A549 (cell line): ENCODE measurements around the gene CEBPB.

Experiments used
- BHLHE40 ChIP-seq: IDR thresholded peaks from 2 replicates; pipeline ENCODE4 v1.6.1; 2012; ENCODE audit warnings: low read depth, low read length, inconsistent platforms
- EP300 ChIP-seq, 2 experiments: fragments of >200 bp; sonication (Bioruptor Twin); formaldehyde crosslinking; IDR thresholded peaks; 2 replicates in 1 of 2; 3 replicates in 1 of 2; pipeline ENCODE4 v1.6.1; 2016 to 2017
- JUNB ChIP-seq: fragments of >200 bp; sonication (Bioruptor Twin); formaldehyde crosslinking; IDR thresholded peaks from 2 replicates; pipeline ENCODE4 v1.6.1; 2016
- MAFK ChIP-seq: fragments of 450-650 bp; IDR thresholded peaks from 2 replicates; pipeline ENCODE4 v1.6.1; 2014; ENCODE audit not compliant: partially characterized antibody
- NR3C1 ChIP-seq: fragments of >200 bp; sonication (Bioruptor Twin); formaldehyde crosslinking; IDR thresholded peaks from 3 replicates; pipeline ENCODE4 v1.6.1; 2017
- POLR2A ChIP-seq: IDR thresholded peaks from 2 replicates; pipeline ENCODE4 v1.6.1; 2012; ENCODE audit warnings: mild to moderate bottlenecking, low read length
- RCOR1 ChIP-seq: fragments of 150-350 bp; IDR thresholded peaks from 2 replicates; pipeline ENCODE4 v1.6.1; 2014; ENCODE audit warnings: antibody characterized with exemption, low read length, low read depth
- RNF2 ChIP-seq: fragments of 200-600 bp; sonication (generic); IDR thresholded peaks from 2 replicates; pipeline ENCODE4 v1.6.1; 2016; ENCODE audit warnings: low read depth, mild to moderate bottlenecking, antibody characterized with exemption, moderate library complexity, borderline replicate concordance
- TP53 ChIP-seq: fragments of 250-450 bp; sonication (Bioruptor Pico); IDR thresholded peaks from 2 replicates; pipeline ENCODE4 v1.5.0; 2021; ENCODE audit warnings: mild to moderate bottlenecking, moderate library complexity
- ZC3H11A ChIP-seq: fragments of 450-650 bp; IDR thresholded peaks from 2 replicates; pipeline ENCODE4 v1.6.1; 2014; ENCODE audit warnings: antibody characterized with exemption, mild to moderate bottlenecking
- TF ChIP-seq, protein P1 (sequence below): fragments of >200 bp; sonication (Bioruptor Twin); formaldehyde crosslinking; IDR thresholded peaks from 3 replicates; pipeline ENCODE4 v1.5.1; 2016
- TF ChIP-seq, protein P2 (sequence below): fragments of 200-600 bp; sonication (generic); IDR thresholded peaks from 2 replicates; pipeline ENCODE4 v1.6.1; 2016; ENCODE audit warnings: antibody characterized with exemption, mild to moderate bottlenecking, moderate library complexity
- TF ChIP-seq, protein P3 (sequence below): fragments of 150-350 bp; IDR thresholded peaks from 2 replicates; pipeline ENCODE4 v1.6.1; 2014; ENCODE audit warnings: low read depth, mild to moderate bottlenecking, low read length

DNA sequence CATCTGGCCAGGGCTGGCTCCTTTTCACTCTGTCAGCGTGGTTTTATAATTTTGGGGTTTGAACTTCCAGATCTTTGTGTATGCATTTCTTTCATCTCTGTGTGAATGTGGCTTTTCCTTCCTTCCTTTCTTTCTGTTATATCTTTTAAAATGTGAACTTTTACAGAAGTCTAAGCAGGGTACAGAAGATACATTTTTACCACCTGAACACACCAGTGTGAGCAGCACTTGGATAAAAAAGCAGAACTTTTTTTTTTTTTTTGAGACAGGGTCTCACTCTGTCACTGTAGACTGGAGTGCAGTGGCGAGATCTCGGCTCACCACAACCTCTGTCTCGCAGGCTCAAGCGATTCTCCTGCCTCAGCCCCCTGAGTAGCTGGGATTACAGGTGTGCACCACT, 20.5 kb downstream of the CEBPB start:
- TF ChIP-seq EP300 (IDR thresholded peaks at IDR 0.05) (no peak), POLR2A (no peak), JUNB (no peak), ZC3H11A (no peak), RCOR1 (no peak), TP53 (CRISPR knock-in tag) (no peak), NR3C1 (no peak), BHLHE40 (no peak), RNF2 (no peak), MAFK (no peak)
- TF ChIP-seq, protein P1, sequence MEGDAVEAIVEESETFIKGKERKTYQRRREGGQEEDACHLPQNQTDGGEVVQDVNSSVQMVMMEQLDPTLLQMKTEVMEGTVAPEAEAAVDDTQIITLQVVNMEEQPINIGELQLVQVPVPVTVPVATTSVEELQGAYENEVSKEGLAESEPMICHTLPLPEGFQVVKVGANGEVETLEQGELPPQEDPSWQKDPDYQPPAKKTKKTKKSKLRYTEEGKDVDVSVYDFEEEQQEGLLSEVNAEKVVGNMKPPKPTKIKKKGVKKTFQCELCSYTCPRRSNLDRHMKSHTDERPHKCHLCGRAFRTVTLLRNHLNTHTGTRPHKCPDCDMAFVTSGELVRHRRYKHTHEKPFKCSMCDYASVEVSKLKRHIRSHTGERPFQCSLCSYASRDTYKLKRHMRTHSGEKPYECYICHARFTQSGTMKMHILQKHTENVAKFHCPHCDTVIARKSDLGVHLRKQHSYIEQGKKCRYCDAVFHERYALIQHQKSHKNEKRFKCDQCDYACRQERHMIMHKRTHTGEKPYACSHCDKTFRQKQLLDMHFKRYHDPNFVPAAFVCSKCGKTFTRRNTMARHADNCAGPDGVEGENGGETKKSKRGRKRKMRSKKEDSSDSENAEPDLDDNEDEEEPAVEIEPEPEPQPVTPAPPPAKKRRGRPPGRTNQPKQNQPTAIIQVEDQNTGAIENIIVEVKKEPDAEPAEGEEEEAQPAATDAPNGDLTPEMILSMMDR: no peak
- TF ChIP-seq, protein P2, sequence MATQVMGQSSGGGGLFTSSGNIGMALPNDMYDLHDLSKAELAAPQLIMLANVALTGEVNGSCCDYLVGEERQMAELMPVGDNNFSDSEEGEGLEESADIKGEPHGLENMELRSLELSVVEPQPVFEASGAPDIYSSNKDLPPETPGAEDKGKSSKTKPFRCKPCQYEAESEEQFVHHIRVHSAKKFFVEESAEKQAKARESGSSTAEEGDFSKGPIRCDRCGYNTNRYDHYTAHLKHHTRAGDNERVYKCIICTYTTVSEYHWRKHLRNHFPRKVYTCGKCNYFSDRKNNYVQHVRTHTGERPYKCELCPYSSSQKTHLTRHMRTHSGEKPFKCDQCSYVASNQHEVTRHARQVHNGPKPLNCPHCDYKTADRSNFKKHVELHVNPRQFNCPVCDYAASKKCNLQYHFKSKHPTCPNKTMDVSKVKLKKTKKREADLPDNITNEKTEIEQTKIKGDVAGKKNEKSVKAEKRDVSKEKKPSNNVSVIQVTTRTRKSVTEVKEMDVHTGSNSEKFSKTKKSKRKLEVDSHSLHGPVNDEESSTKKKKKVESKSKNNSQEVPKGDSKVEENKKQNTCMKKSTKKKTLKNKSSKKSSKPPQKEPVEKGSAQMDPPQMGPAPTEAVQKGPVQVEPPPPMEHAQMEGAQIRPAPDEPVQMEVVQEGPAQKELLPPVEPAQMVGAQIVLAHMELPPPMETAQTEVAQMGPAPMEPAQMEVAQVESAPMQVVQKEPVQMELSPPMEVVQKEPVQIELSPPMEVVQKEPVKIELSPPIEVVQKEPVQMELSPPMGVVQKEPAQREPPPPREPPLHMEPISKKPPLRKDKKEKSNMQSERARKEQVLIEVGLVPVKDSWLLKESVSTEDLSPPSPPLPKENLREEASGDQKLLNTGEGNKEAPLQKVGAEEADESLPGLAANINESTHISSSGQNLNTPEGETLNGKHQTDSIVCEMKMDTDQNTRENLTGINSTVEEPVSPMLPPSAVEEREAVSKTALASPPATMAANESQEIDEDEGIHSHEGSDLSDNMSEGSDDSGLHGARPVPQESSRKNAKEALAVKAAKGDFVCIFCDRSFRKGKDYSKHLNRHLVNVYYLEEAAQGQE: no peak
- TF ChIP-seq, protein P3, sequence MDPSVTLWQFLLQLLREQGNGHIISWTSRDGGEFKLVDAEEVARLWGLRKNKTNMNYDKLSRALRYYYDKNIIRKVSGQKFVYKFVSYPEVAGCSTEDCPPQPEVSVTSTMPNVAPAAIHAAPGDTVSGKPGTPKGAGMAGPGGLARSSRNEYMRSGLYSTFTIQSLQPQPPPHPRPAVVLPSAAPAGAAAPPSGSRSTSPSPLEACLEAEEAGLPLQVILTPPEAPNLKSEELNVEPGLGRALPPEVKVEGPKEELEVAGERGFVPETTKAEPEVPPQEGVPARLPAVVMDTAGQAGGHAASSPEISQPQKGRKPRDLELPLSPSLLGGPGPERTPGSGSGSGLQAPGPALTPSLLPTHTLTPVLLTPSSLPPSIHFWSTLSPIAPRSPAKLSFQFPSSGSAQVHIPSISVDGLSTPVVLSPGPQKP: no peak
